Upper lobe of right lung (tissue), 1 donor: ENCODE data around the gene IGF1R. TPM values are rescaled to one million over a fixed set of nuclear protein-coding genes. Genes with fewer than 3 reads are reported as not detected.

Experiments used
- ATAC-seq: fragments of 200-7000 bp; cut with Tn5 transposase; one replicate; pipeline ENCODE4 v1.9.1; 2020; ENCODE audit warnings: mild to moderate bottlenecking, moderate library complexity
- DNase-seq: peaks from one replicate; pipeline ENCODE4 v3.0.0-alpha.2; 2020
- H3K27ac ChIP-seq: fragments of 200-600 bp; one replicate; pipeline ENCODE4 v1.8.0; 2022
- H3K27me3 ChIP-seq: fragments of 200-600 bp; one replicate; pipeline ENCODE4 v1.8.0; 2022; ENCODE audit warnings: mild to moderate bottlenecking
- H3K36me3 ChIP-seq: fragments of 200-600 bp; one replicate; pipeline ENCODE4 v1.8.0; 2022
- H3K4me1 ChIP-seq: fragments of 200-600 bp; one replicate; pipeline ENCODE4 v1.8.0; 2022
- H3K4me3 ChIP-seq: fragments of 200-600 bp; one replicate; pipeline ENCODE4 v1.8.0; 2022; ENCODE audit warnings: mild to moderate bottlenecking
- H3K9me3 ChIP-seq: fragments of 200-600 bp; one replicate; pipeline ENCODE4 v1.8.0; 2022
- CTCF ChIP-seq: fragments of 200-600 bp; IDR thresholded peaks from one replicate; pipeline ENCODE4 v1.8.0; 2022; ENCODE audit warnings: antibody characterized with exemption
- intact Hi-C: fragments of 100-400 bp; cut with DNase I; formaldehyde crosslinking; loops from one replicate; pipeline ENCODE4 v1.11.0; 2022
- total RNA-seq: library from RNA; stranded (reverse); fragmentation: NEBNext Ultra II Directional; extraction: Animal tissue kit (Norgen Biotek cat#: 25700); gene quantifications from one replicate; pipeline ENCODE4 v1.2.1, GENCODE V29; 2021
- donor health status: DM: no; HTN: yes; CAD: no; lungs with severe emphysema.

IGF1R gene
- total RNA-seq, 1 donor from 2014 or later = 40.0 TPM

GRCh38 chr15:98655732-98656131 is 7.4 kb downstream of the IGF1R start:
- H3K36me3 ChIP-seq = no peaks in the 10 kb centered on the region
- DNase-seq (no peak), ATAC-seq (no peak)
- H3K4me3 ChIP-seq = no peak overlapping the region
- no peaks in the 10 kb centered on the region for H3K27me3 ChIP-seq
- no peak for TF ChIP-seq CTCF
- intact Hi-C loops = loop anchor here (10.0 kb wide), 1 partner anchor 141 kb away; no protein-coding TSS in a partner anchor
- H3K9me3 ChIP-seq = no peaks in the 10 kb centered on the region
- peaks cover 33% of the 10 kb centered on the region for H3K4me1 ChIP-seq
- no peak overlapping the region for H3K27ac ChIP-seq

- TF ChIP-seq CTCF = no peak
- no peaks in the 10 kb centered on the region for H3K36me3 ChIP-seq
- DNase-seq (no peak), ATAC-seq (no peak)
- no peaks in the 10 kb centered on the region for H3K9me3 ChIP-seq
- H3K4me1 ChIP-seq = peaks cover 20% of the 10 kb centered on the region
- no peak overlapping the region for H3K4me3 ChIP-seq
- H3K27ac ChIP-seq = no peak overlapping the region
- intact Hi-C loops = loop anchor here (10.0 kb wide), 1 partner anchor 143 kb away; no protein-coding TSS in a partner anchor
- H3K27me3 ChIP-seq = no peaks in the 10 kb centered on the region
Measured at GRCh38 chr15:98657721-98658120, 9.4 kb downstream of the IGF1R start.

GRCh38 chr15:98658831-98659699 is 10.7 kb downstream of the IGF1R start:
- TF ChIP-seq CTCF = peak; percentile 86
- Histone ChIP-seq H3K27me3 (no peaks in the 10 kb centered on the region), H3K9me3 (no peaks in the 10 kb centered on the region), H3K4me1 (peaks cover 11% of the 10 kb centered on the region), H3K27ac (no peak overlapping the region), H3K4me3 (no peak overlapping the region), H3K36me3 (no peaks in the 10 kb centered on the region)
- ATAC-seq (peak; percentile 92), DNase-seq (no peak)
- intact Hi-C loops = loop anchor here (10.0 kb wide), 1 partner anchor 144 kb away; no protein-coding TSS in a partner anchor

GRCh38 chr15:98660055-98660454 is 11.7 kb downstream of the IGF1R start:
- intact Hi-C loops = no loop called here
- H3K4me1 ChIP-seq = peaks cover 12% of the 10 kb centered on the region

GRCh38 chr15:98663045-98663444 is 14.7 kb downstream of the IGF1R start:
- Histone ChIP-seq H3K27ac (no peak overlapping the region), H3K9me3 (no peaks in the 10 kb centered on the region), H3K4me3 (no peak overlapping the region), H3K36me3 (no peaks in the 10 kb centered on the region), H3K4me1 (peaks cover 26% of the 10 kb centered on the region), H3K27me3 (no peaks in the 10 kb centered on the region)
- intact Hi-C loops = no loop called here
- ATAC-seq = no peak
- DNase-seq = no peak
- no peak for TF ChIP-seq CTCF

More at GRCh38 chr15:98660055-98660454, 11.7 kb downstream of the IGF1R start:
- no peaks in the 10 kb centered on the region for H3K36me3 ChIP-seq
- H3K27ac ChIP-seq = no peak overlapping the region
- H3K9me3 ChIP-seq = no peaks in the 10 kb centered on the region
- DNase-seq (no peak), ATAC-seq (no peak)
- TF ChIP-seq CTCF = no peak
- H3K4me3 ChIP-seq = no peak overlapping the region
- H3K27me3 ChIP-seq = no peaks in the 10 kb centered on the region
